Sigmoid colon (tissue), 7 donors: ENCODE results near the gene ITGA7. TPM values are rescaled to one million over a fixed set of nuclear protein-coding genes. Genes with fewer than 3 reads are reported as not detected.

Source experiments
- DNase-seq: peaks from one replicate; pipeline ENCODE4 v3.0.0-alpha.2; 2019
- H3K27ac ChIP-seq, 4 donors: fragments of 200-600 bp; sonication (generic); one replicate each; pipeline ENCODE4 v1.5.1; 2016 to 2019; ENCODE audit warnings: mild to moderate bottlenecking in 1 of 4
- H3K27me3 ChIP-seq, 3 donors: fragments of 200-600 bp; sonication (generic); one replicate each; pipeline ENCODE4 v1.5.1; 2019; ENCODE audit warnings: mild to moderate bottlenecking in 1 of 3
- H3K36me3 ChIP-seq, 4 donors: fragments of 200-600 bp; sonication (generic); one replicate each; pipeline ENCODE4 v1.5.1; 2016 to 2019
- H3K4me1 ChIP-seq, 4 donors: fragments of 200-600 bp; sonication (generic); one replicate each; pipeline ENCODE4 v1.5.1; 2017 to 2019
- H3K4me3 ChIP-seq, 4 donors: fragments of 200-600 bp; sonication (generic); one replicate each; pipeline ENCODE4 v1.5.1; 2017 to 2019; ENCODE audit warnings: mild to moderate bottlenecking in 2 of 4, moderate library complexity in 1 of 4
- H3K9me3 ChIP-seq, 4 donors: fragments of 200-600 bp in 3 of 4; sonication (generic) in 3 of 4; one replicate each; pipeline versions ENCODE4 v1.5.1 to v1.6.1; 2013 to 2019
- CTCF ChIP-seq, 4 experiments: fragments of 450-650 bp in 3 of 4; fragments of 200-600 bp in 1 of 4; IDR thresholded peaks; one replicate each; pipeline ENCODE4 v1.5.1; 2016 to 2019; ENCODE audit warnings: antibody characterized with exemption in 4 of 4, mild to moderate bottlenecking in 3 of 4, moderate library complexity in 2 of 4
- EP300 ChIP-seq, 4 donors: sonication (generic); formaldehyde crosslinking; IDR thresholded peaks; one replicate each; pipeline ENCODE4 v1.6.1; 2017; ENCODE audit warnings: antibody characterized with exemption in 4 of 4
- POLR2A ChIP-seq, 2 donors: fragments of 450-650 bp; IDR thresholded peaks; one replicate each; pipeline ENCODE4 v1.6.1; 2016; ENCODE audit warnings: antibody characterized with exemption in 2 of 2, mild to moderate bottlenecking in 2 of 2, moderate library complexity in 2 of 2
- POLR2AphosphoS5 ChIP-seq, 4 donors: sonication (generic); formaldehyde crosslinking; IDR thresholded peaks; one replicate each; pipeline ENCODE4 v1.6.1; 2017; ENCODE audit warnings: antibody characterized with exemption in 4 of 4
- WGBS, 2 donors: extraction: QIAGEN DNeasy Blood & Tissue Kit; methylation state at CpG; one replicate each; pipeline ENCODE4 v1.1.7; 2013; 5-methylcytosine and 5-hydroxymethylcytosine counted together
- intact Hi-C: fragments of 100-400 bp; cut with DNase I; formaldehyde crosslinking; loops from one replicate; pipeline ENCODE4 v1.15.1; 2023
- polyA plus RNA-seq, 3 donors: library from polyadenylated mRNA; stranded (reverse); fragments of 200-250 nt; gene quantifications; one replicate each; pipeline ENCODE4 v1.2.3, GENCODE V29; 2013
- total RNA-seq, 4 donors: library from RNA; depleted of rRNA; stranded (reverse); fragments of >200 nt; gene quantifications; one replicate each; pipeline ENCODE4 v1.1.0, GENCODE V29; 2016
- donor health status: healthy with polysubstance abuse.
- donor health status: Bipolar disorder and iron deficiency.
- donor health status: healthy.

ITGA7 gene
- total and polyA plus RNA-seq, 7 donors = 1.8 to 588 (median 66.6) TPM

GRCh38 chr12:55675666-55676065 lies 32.0 kb downstream of the ITGA7 start:
- Histone ChIP-seq H3K4me3 (no peak overlapping the region), H3K36me3 (no peaks in the 10 kb centered on the region), H3K4me1 (no peaks in the 10 kb centered on the region), H3K27ac (no peak overlapping the region), H3K27me3 (no peaks in the 10 kb centered on the region), H3K9me3 (no peaks in the 10 kb centered on the region)
- peak; percentile 48 for DNase-seq
- TF ChIP-seq CTCF (IDR thresholded peaks at IDR 0.05) (no peak), POLR2AphosphoS5 (IDR thresholded peaks at IDR 0.05) (no peak), POLR2A (IDR thresholded peaks at IDR 0.05) (no peak), EP300 (IDR thresholded peaks at IDR 0.05) (no peak)
- intact Hi-C loops = no loop called here
- WGBS, 2 donors = 37 to 69% methylated on average over 8 of the region's 8 CpGs

GRCh38 chr12:55673638-55674037 lies 34.1 kb downstream of the ITGA7 start:
- no peaks in the 10 kb centered on the region for H3K4me1 ChIP-seq
- H3K4me3 ChIP-seq = no peak overlapping the region
- no peaks in the 10 kb centered on the region for H3K9me3 ChIP-seq
- no peaks in the 10 kb centered on the region for H3K36me3 ChIP-seq
- H3K27ac ChIP-seq = no peak overlapping the region
- peak; percentile 36 for DNase-seq
- intact Hi-C loops = no loop called here
- TF ChIP-seq POLR2A (IDR thresholded peaks at IDR 0.05) (no peak), EP300 (IDR thresholded peaks at IDR 0.05) (no peak), CTCF (IDR thresholded peaks at IDR 0.05) (no peak), POLR2AphosphoS5 (IDR thresholded peaks at IDR 0.05) (no peak)
- H3K27me3 ChIP-seq = no peaks in the 10 kb centered on the region

- H3K4me3 ChIP-seq = no peak overlapping the region
- intact Hi-C loops = no loop called here
- TF ChIP-seq EP300 (IDR thresholded peaks at IDR 0.05) = no peak
- no peak for TF ChIP-seq POLR2A (IDR thresholded peaks at IDR 0.05)
- no peak for TF ChIP-seq CTCF (IDR thresholded peaks at IDR 0.05)
- no peak for TF ChIP-seq POLR2AphosphoS5 (IDR thresholded peaks at IDR 0.05)
- no peak overlapping the region for H3K27ac ChIP-seq
- no peaks in the 10 kb centered on the region for H3K27me3 ChIP-seq
- H3K9me3 ChIP-seq = no peaks in the 10 kb centered on the region
- H3K36me3 ChIP-seq = no peaks in the 10 kb centered on the region
- 13 to 54% methylated on average over 4 of the region's 4 CpGs for WGBS, 2 donors
- DNase-seq = no peak
- no peaks in the 10 kb centered on the region for H3K4me1 ChIP-seq
Observed at GRCh38 chr12:55671746-55672145, 36.0 kb downstream of the ITGA7 start.

GRCh38 chr12:55670276-55670675 lies 37.4 kb downstream of the ITGA7 start:
- DNase-seq = peak; percentile 34
- Histone ChIP-seq H3K27me3 (no peaks in the 10 kb centered on the region), H3K27ac (no peak overlapping the region), H3K36me3 (no peaks in the 10 kb centered on the region), H3K9me3 (no peaks in the 10 kb centered on the region), H3K4me3 (no peak overlapping the region), H3K4me1 (no peaks in the 10 kb centered on the region)
- TF ChIP-seq CTCF (IDR thresholded peaks at IDR 0.05) (no peak), POLR2A (IDR thresholded peaks at IDR 0.05) (no peak), EP300 (IDR thresholded peaks at IDR 0.05) (no peak), POLR2AphosphoS5 (IDR thresholded peaks at IDR 0.05) (no peak)
- intact Hi-C loops = no loop called here

GRCh38 chr12:55666508-55666907 lies 41.2 kb downstream of the ITGA7 start:
- no peaks in the 10 kb centered on the region for H3K36me3 ChIP-seq
- 68 to 82% methylated on average over 7 of the region's 7 CpGs for WGBS, 2 donors
- H3K4me1 ChIP-seq = no peaks in the 10 kb centered on the region
- intact Hi-C loops = no loop called here
- H3K9me3 ChIP-seq = no peaks in the 10 kb centered on the region
- no peak for TF ChIP-seq POLR2A (IDR thresholded peaks at IDR 0.05)
- no peak for TF ChIP-seq EP300 (IDR thresholded peaks at IDR 0.05)
- TF ChIP-seq POLR2AphosphoS5 (IDR thresholded peaks at IDR 0.05) = no peak
- TF ChIP-seq CTCF (IDR thresholded peaks at IDR 0.05) = no peak
- no peak overlapping the region for H3K27ac ChIP-seq
- no peaks in the 10 kb centered on the region for H3K27me3 ChIP-seq
- no peak overlapping the region for H3K4me3 ChIP-seq
- DNase-seq = no peak
